DOHH2 (cell line): ENCODE data around the gene MLLT6.
"Not testable (repeated sequence)": the region's sequence is repeated elsewhere in the genome, so short reads cannot be mapped to it uniquely, and the experiment has no call there.

Source experiments
- H3F3A ChIP-seq: fragments of 200-600 bp; sonication (generic), shearing (Covaris generic); 2 replicates; pipeline ENCODE4 v1.6.0; 2016; ENCODE audit warnings: antibody characterized with exemption, mild to moderate bottlenecking; ENCODE audit not compliant: control insufficient read depth, insufficient read depth
- H3K27ac ChIP-seq: fragments of 200-600 bp; sonication (generic); 2 replicates; pipeline ENCODE4 v1.5.1; 2014; ENCODE audit warnings: low read depth, mild to moderate bottlenecking, low read length, moderate library complexity
- H3K27me3 ChIP-seq: fragments of 200-600 bp; sonication (generic); 2 replicates; pipeline ENCODE4 v1.6.1; 2014; ENCODE audit warnings: mild to moderate bottlenecking, low read length, mixed read lengths; ENCODE audit not compliant: control insufficient read depth
- H3K36me3 ChIP-seq: fragments of 200-600 bp; sonication (generic); 2 replicates; pipeline ENCODE4 v1.6.1; 2014; ENCODE audit warnings: mild to moderate bottlenecking, low read length, moderate library complexity, mixed read lengths; ENCODE audit not compliant: control insufficient read depth
- H3K4me1 ChIP-seq: fragments of 200-600 bp; sonication (generic); 2 replicates; pipeline ENCODE4 v1.6.1; 2014; ENCODE audit warnings: mild to moderate bottlenecking, low read length, mixed read lengths; ENCODE audit not compliant: control insufficient read depth
- H3K4me2 ChIP-seq: fragments of 200-600 bp; sonication (generic); 2 replicates; pipeline ENCODE4 v1.6.0; 2014; ENCODE audit warnings: mild to moderate bottlenecking, low read length, moderate library complexity
- H3K4me3 ChIP-seq: fragments of 200-600 bp; sonication (generic); 2 replicates; pipeline ENCODE4 v1.5.1; 2014; ENCODE audit warnings: mild to moderate bottlenecking, low read length, mixed read lengths
- H3K79me2 ChIP-seq: fragments of 200-600 bp; sonication (generic); 2 replicates; pipeline ENCODE4 v1.6.1; 2014; ENCODE audit warnings: mild to moderate bottlenecking, low read length, mixed read lengths; ENCODE audit not compliant: control insufficient read depth
- H3K9me2 ChIP-seq: fragments of 200-600 bp; sonication (generic); replicated peaks from 2 replicates; pipeline ENCODE4 v1.6.1; 2014; ENCODE audit warnings: mild to moderate bottlenecking, low read length, mixed read lengths; ENCODE audit not compliant: control insufficient read depth
- H3K9me3 ChIP-seq: fragments of 200-600 bp; sonication (generic); 2 replicates; pipeline ENCODE4 v1.6.1; 2014; ENCODE audit warnings: antibody characterized with exemption, low read length, mixed read lengths; ENCODE audit not compliant: control insufficient read depth, insufficient read depth
- H4K20me1 ChIP-seq: fragments of 200-600 bp; sonication (generic); 2 replicates; pipeline ENCODE4 v1.6.0; 2014; ENCODE audit warnings: low read depth, mild to moderate bottlenecking, antibody characterized with exemption, low read length, moderate library complexity; ENCODE audit not compliant: control insufficient read depth, insufficient read depth
- EZH2phosphoT487 ChIP-seq: fragments of 200-600 bp; sonication (generic); IDR thresholded peaks from 2 replicates; pipeline ENCODE4 v1.6.1; 2017; ENCODE audit warnings: borderline replicate concordance, mild to moderate bottlenecking, antibody characterized with exemption, low read length, moderate library complexity, mixed read lengths
- TF ChIP-seq, protein P1 (sequence below): fragments of 200-600 bp; sonication (generic); IDR thresholded peaks from one replicate; pipeline ENCODE4 v1.5.1; 2014; ENCODE audit warnings: antibody characterized with exemption, mild to moderate bottlenecking, low read depth, low read length; ENCODE audit not compliant: poor library complexity, severe bottlenecking

Gene MLLT6

DNA sequence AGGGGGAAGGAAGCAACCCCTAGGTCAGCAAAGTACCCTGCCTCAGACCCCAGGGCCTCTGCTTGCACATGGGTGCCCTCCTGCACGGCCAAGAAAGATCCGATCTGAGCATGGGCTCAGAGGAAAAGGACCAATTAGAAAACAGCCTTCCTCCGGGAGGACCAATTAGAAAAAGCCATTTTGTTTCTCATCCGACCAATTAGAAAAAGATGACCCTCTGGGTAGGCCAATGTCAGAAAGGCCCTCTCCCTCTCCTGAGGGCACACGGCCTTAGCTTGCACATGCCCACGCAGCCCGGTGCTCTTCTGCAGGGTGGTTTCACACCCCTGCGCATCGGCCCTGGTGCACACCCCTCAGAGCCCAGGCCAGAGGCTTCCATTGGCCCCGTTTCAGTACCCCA, 20.0 kb downstream of the MLLT6 start:
- H3K4me1 ChIP-seq = peaks cover 38% of the 10 kb centered on the region
- H3F3A ChIP-seq = peaks cover 8% of the 10 kb centered on the region; the same call in 1 of the 2 replicates
- H3K79me2 ChIP-seq = peaks cover 4% of the 10 kb centered on the region; the same call in 1 of the 2 replicates
- H3K4me2 ChIP-seq = no peak overlapping the region
- H3K27ac ChIP-seq = no peak overlapping the region
- peaks cover 38% of the 10 kb centered on the region for H3K36me3 ChIP-seq
- H4K20me1 ChIP-seq = no peaks in the 10 kb centered on the region
- no peaks in the 10 kb centered on the region for H3K27me3 ChIP-seq
- H3K9me3 ChIP-seq = no peaks in the 10 kb centered on the region
- no peaks in the 10 kb centered on the region for H3K9me2 ChIP-seq
- TF ChIP-seq EZH2phosphoT487 = no peak
- TF ChIP-seq, protein P1, sequence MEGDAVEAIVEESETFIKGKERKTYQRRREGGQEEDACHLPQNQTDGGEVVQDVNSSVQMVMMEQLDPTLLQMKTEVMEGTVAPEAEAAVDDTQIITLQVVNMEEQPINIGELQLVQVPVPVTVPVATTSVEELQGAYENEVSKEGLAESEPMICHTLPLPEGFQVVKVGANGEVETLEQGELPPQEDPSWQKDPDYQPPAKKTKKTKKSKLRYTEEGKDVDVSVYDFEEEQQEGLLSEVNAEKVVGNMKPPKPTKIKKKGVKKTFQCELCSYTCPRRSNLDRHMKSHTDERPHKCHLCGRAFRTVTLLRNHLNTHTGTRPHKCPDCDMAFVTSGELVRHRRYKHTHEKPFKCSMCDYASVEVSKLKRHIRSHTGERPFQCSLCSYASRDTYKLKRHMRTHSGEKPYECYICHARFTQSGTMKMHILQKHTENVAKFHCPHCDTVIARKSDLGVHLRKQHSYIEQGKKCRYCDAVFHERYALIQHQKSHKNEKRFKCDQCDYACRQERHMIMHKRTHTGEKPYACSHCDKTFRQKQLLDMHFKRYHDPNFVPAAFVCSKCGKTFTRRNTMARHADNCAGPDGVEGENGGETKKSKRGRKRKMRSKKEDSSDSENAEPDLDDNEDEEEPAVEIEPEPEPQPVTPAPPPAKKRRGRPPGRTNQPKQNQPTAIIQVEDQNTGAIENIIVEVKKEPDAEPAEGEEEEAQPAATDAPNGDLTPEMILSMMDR = no peak
- no peak overlapping the region for H3K4me3 ChIP-seq

DNA sequence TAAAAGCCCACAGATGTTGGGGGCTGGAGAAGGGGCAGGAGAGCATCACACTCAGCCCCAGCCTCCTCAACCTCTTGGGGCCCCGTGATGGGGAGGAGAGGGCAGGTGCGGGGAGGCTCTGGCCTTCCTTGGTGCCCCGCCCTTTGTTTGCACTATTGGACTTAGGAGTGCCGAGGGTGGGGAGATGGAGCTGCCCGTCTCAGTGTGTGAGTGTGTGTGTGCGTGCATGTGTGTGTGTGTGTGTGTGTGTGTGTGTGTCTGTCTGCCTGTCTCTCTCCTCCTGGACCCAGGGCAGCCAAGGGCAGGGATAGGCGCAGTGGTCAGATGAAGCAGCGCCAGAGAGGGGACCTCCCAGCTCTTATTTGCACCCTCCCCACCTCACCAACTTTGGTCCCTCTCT, 21.1 kb downstream of the MLLT6 start:
- H4K20me1 ChIP-seq, H3K4me3 ChIP-seq, H3K9me2 ChIP-seq, H3K27ac ChIP-seq, H3K9me3 ChIP-seq, H3K4me2 ChIP-seq, H3K27me3 ChIP-seq, H3F3A ChIP-seq: not testable (repeated sequence)
- peaks cover 31% of the 10 kb centered on the region for H3K36me3 ChIP-seq
- H3K4me1 ChIP-seq = peaks cover 42% of the 10 kb centered on the region
- H3K79me2 ChIP-seq = peaks cover 13% of the 10 kb centered on the region

DNA sequence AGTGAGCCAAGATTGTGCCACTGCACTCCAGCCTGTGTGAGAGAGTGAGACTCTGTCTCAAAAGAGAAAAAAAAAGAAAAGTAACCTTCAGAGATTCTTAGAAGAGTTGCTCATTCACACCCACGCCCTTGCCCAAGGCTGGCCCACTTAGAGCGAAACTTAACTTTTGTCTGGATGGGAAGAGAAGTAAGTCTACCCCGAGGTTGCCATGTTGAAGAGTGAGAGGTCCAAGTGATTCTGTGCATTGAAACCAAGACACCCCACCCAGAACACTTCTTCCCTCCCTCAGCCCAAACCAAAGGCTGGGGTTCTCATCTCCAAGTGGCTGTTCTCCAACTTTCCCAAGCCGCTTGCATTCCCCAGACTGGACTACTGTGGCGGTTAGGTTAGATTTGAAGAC, 22.7 kb downstream of the MLLT6 start:
- H3K4me2 ChIP-seq = peak overlapping the region; percentile 67
- no peaks in the 10 kb centered on the region for H4K20me1 ChIP-seq
- TF ChIP-seq, protein P1 = no peak
- no peak for TF ChIP-seq EZH2phosphoT487
- H3K27ac ChIP-seq = peak overlapping the region; percentile 62
- H3K36me3 ChIP-seq = peaks cover 37% of the 10 kb centered on the region
- peaks cover 48% of the 10 kb centered on the region for H3K4me1 ChIP-seq
- H3K79me2 ChIP-seq = peaks cover 23% of the 10 kb centered on the region
- H3K9me2 ChIP-seq = no peaks in the 10 kb centered on the region
- peak overlapping the region; percentile 47 for H3K4me3 ChIP-seq
- H3K27me3 ChIP-seq = no peaks in the 10 kb centered on the region
- H3K9me3 ChIP-seq = no peaks in the 10 kb centered on the region
- H3F3A ChIP-seq = peaks cover 8% of the 10 kb centered on the region; the same call in 1 of the 2 replicates

DNA sequence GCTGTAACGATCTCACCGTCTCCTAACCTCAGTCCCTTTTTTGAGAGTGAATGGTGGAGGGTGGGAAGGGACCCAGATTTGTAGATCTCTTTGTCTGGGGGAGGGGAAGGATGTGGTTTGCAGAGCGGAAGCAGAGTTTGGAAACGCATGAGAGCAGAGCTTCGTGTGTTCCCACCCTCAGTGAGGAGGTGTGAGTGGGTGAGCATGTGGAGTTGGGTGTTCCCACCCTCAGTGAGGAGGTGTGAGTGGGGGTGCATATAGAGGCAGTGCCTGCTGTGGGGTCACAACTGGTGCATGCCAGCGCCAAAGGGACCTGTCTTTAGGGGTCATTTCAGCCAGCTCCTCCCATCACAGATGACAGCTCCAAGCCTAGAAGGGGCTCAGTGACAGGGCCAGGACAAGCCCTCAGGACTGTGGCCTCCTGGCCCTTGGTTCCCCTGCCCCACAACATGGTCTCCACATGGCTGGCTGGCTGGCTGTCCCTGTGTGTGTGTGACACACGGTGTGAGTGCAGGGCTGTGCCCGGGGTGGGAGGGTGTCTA, 23.3 kb downstream of the MLLT6 start:
- Histone ChIP-seq H3K4me3 (peak overlapping the region; percentile 47), H3F3A (peaks cover 9% of the 10 kb centered on the region; the same call in 1 of the 2 replicates), H3K9me3 (no peaks in the 10 kb centered on the region), H3K9me2 (no peaks in the 10 kb centered on the region), H3K27me3 (no peaks in the 10 kb centered on the region), H3K4me2 (peak overlapping the region; percentile 67), H4K20me1 (no peaks in the 10 kb centered on the region), H3K36me3 (peaks cover 39% of the 10 kb centered on the region), H3K27ac (peak overlapping the region; percentile 62), H3K79me2 (peaks cover 23% of the 10 kb centered on the region), H3K4me1 (peaks cover 48% of the 10 kb centered on the region)
- TF ChIP-seq EZH2phosphoT487 = no peak
- TF ChIP-seq, protein P1 = no peak
